GM12872 (cell line): Measurements from ENCODE around the gene NRP1.

Source experiments
- CTCF ChIP-seq: IDR thresholded peaks from 3 replicates; pipeline ENCODE4 v1.5.1; 2011; ENCODE audit warnings: low read depth, mild to moderate bottlenecking, low read length, moderate library complexity; ENCODE audit not compliant: insufficient read depth

NRP1 gene

GRCh38 chr10:33295851-33296250, 38.6 kb downstream of the NRP1 start:
- TF ChIP-seq CTCF = no peak

GRCh38 chr10:33293531-33294170, 40.8 kb downstream of the NRP1 start:
- TF ChIP-seq CTCF = no peak

GRCh38 chr10:33293076-33293475, 41.4 kb downstream of the NRP1 start:
- no peak for TF ChIP-seq CTCF

- no peak for TF ChIP-seq CTCF
Observed at GRCh38 chr10:33291053-33291592, 43.3 kb downstream of the NRP1 start.

- TF ChIP-seq CTCF = no peak
Observed at GRCh38 chr10:33290321-33291052, 44.0 kb downstream of the NRP1 start.

- TF ChIP-seq CTCF = no peak
Observed at GRCh38 chr10:33289776-33290175, 44.7 kb downstream of the NRP1 start.

- no peak for TF ChIP-seq CTCF
Observed at GRCh38 chr10:33288127-33288526, 46.3 kb downstream of the NRP1 start.
